ENCODE results near the gene SLC2A9. TPM values are rescaled to one million over a fixed set of nuclear protein-coding genes. Genes with fewer than 3 reads are reported as not detected.

The SLC2A9 gene
- total and polyA plus RNA-seq, 2 of the 8 experiments (the other 6 are each of a cell fraction or from before 2014, with no cell fraction given) = 0.20 to 0.26 TPM

DNA sequence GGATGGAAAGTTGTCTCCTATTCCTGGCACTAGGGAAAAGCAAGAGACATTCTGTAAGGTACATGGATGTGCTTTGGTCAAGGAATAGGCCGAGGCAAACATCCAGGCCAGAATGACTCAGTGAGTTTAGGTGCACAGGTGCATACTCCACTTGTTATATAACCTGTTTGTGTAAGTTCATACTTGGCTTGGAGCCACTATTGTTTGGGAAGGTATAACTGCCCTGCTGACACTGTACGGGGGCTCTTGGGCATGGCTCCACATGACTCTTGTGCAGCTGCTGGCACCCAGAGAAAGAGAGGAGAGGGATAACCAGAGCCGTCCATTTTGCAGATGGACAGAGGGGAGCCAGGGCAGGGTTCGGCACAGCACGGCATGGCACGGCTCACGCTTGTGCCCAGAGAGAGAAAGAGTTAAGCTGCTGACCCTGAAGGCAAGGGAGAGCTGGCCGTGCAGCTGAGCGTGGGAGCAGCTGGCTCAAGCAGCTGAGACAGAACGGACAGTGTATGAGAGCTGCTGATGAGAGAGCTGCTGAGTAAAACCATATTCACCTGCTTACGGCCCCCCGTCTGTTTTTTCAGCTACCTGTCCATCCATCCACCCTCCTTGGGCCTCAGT is 98.0 kb downstream of the SLC2A9 start (continued):
- TF ChIP-seq CBX8 (IDR thresholded peaks at IDR 0.05; ENCODE audit: borderline replicate concordance, low read depth, low read length) (no peak), BCL11A (IDR thresholded peaks at IDR 0.05; ENCODE audit: low read depth in 2 of 2, low read length in 2 of 2) (no peak), TBP (IDR thresholded peaks at IDR 0.05; ENCODE audit: low read depth, low read length) (no peak)
